ENCODE measurements around the gene ELAVL3. TPM values are rescaled to one million over a fixed set of nuclear protein-coding genes. Genes with fewer than 3 reads are reported as not detected.
"Not testable (repeated sequence)": the region's sequence is repeated elsewhere in the genome, so short reads cannot be mapped to it uniquely, and the experiment has no call there.

Gene ELAVL3
- total and polyA plus RNA-seq, 8 donors, result 0.04 to 0.31 (median 0.16) TPM; not detected in 1

DNA sequence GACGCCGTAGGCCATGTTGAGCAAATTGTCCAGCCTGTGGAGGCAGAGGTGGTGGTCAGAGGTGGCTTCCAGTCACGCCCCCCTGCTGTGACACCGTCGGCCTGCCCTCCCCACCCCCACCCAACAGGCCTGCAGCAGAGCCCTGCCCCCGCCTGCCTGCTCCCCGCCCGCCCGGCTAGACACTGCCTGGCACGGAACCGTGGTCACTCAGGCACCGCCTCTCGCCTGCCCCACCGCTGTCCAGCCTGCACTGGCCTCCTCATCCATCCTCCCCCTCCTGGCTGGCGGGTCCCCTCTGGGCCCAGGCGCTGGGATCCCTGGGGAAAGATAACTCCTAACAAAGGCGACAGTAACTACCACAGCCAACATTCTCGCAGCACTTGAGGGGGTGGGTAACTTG, 23.7 kb downstream of the ELAVL3 start:
- peak in 1 of 4 donors; percentile 76 for DNase-seq
- ATAC-seq, result no peak
- Histone ChIP-seq H3K9me3 (no peaks in the 10 kb centered on the region), H3K27ac (no peak overlapping the region), H3K4me1 (no peaks in the 10 kb centered on the region), H3K27me3 (peaks cover 0 to 43% of the 10 kb centered on the region in 2 donors), H3K4me3 (no peak overlapping the region), H3K36me3 (no peaks in the 10 kb centered on the region)
- no peak for TF ChIP-seq CTCF (IDR thresholded peaks at IDR 0.05)
- intact Hi-C loops (cut with DNase I), result no loop called here

- peaks cover 0 to 43% of the 10 kb centered on the region in 2 donors for H3K27me3 ChIP-seq
- no peak overlapping the region for H3K27ac ChIP-seq
- no peak for ATAC-seq
- H3K4me3 ChIP-seq, result no peak overlapping the region
- TF ChIP-seq CTCF (IDR thresholded peaks at IDR 0.05), result no peak
- H3K36me3 ChIP-seq, result no peaks in the 10 kb centered on the region
- H3K9me3 ChIP-seq, result no peaks in the 10 kb centered on the region
- H3K4me1 ChIP-seq, result no peaks in the 10 kb centered on the region
- intact Hi-C loops (cut with DNase I), result no loop called here
- DNase-seq, result no peak
These were observed 24.2 kb downstream of the ELAVL3 start for GRCh38 chr19:11456659-11457058.

DNA sequence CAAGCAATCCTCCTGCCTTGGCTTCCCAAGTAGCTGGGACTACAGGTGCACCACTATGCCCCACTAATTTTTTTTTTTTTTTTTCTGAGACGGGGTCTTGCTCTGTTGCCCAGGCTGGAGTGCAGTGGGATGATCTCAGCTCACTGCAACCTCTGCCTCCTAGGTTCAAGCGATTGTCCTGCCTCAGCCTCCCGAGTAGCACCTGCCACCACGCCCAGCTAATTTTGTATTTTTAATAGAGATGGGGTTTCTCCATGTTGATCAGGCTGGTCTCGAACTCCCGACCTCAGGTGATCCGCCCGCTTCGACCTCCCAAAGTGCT, 25.7 kb downstream of the ELAVL3 start:
- H3K36me3 ChIP-seq, result peaks cover 0 to 10% of the 10 kb centered on the region in 2 donors
- ATAC-seq; DNase-seq; H3K4me1 ChIP-seq; H3K9me3 ChIP-seq; H3K4me3 ChIP-seq; H3K27ac ChIP-seq; intact Hi-C loops (cut with DNase I): not testable (repeated sequence)
- peaks cover 0 to 37% of the 10 kb centered on the region in 2 donors for H3K27me3 ChIP-seq

DNA sequence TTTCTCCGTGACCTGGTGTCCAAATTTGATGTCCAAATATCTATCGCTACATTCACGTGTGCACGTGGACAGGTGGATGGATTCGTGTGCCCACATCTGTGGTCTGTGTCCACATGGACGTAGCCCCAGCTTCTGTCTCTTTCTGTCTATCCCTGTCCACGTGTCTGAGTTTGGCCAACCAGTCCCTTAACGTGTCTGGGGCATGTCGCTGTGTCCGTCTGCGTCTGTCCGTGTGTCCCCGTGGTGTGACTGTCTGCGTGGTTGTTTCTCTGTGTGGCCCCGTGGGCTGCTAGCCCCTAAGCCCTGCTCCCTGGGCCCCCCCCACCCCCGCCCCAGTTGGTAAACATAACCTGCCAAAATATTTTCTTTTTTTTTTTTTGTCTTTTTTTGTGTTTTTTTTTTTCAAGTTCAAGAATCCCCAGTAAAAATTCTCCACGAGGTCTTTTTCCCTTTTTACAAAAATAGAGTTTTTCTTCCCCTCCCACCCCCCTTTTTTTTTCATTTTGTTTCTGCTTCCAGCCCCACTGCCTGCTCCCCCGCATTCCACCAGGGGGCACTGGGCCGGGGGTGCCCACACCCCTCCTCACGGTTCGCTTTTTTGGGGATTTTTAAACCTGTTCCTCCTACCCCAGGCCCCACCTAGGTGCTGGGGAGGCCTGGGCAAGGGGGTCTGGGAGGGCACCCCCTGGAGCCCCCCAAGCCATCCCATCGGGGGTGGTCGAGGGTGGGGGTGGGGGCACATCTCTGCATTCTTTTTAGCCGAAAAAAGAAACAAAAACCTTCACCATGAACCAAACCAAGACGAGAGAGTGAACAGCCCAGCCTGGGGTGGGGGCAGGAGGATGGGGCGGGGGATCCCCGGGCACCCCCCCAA, 27.1 kb downstream of the ELAVL3 start:
- Histone ChIP-seq H3K9me3 (no peaks in the 10 kb centered on the region), H3K4me3 (no peak overlapping the region), H3K36me3 (peaks cover 0 to 25% of the 10 kb centered on the region in 2 donors), H3K27ac (no peak overlapping the region), H3K4me1 (no peaks in the 10 kb centered on the region), H3K27me3 (peaks cover 0 to 25% of the 10 kb centered on the region in 2 donors)
- ATAC-seq (no peak), DNase-seq (no peak)
- intact Hi-C loops (cut with DNase I), result no loop called here
- no peak for TF ChIP-seq CTCF (IDR thresholded peaks at IDR 0.05)

DNA sequence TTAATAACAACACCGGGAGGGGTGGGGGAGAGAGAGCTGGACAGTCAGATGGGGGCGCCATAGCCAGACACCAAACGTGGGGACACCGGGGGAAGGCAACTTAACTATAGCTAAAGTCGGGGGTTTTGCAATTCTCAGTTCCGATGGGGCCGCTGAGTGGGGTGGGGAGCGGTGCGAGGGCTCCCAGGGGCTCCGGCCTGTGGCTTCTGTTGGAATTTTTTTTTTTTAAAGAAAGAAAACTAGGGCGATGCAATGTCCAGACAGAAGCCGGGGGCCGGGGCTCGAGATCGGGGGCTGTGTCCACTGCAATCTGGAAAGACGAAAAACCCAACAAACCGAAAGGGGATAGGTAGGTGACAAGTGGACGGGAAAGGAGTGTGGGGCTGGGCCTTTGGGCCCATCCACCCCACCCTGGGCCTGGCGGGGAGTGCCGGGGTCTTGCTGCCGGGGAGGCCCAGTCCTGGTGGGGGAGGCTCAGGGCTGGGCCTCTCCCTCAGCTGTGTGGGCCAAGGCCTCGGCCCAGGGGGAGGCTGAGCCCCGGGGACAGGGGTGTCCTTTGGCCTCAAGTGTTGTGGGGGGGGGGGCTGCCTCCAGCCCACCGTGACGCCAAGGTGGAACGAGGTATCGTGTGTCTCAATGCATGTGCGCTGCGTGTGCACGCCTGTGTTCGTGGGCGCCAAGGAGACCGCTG, 28.1 kb downstream of the ELAVL3 start:
- no peak overlapping the region for H3K27ac ChIP-seq
- H3K36me3 ChIP-seq, result peaks cover 0 to 34% of the 10 kb centered on the region in 2 donors
- intact Hi-C loops (cut with DNase I), result no loop called here
- H3K4me3 ChIP-seq, result no peak overlapping the region
- no peaks in the 10 kb centered on the region for H3K4me1 ChIP-seq
- H3K9me3 ChIP-seq, result no peaks in the 10 kb centered on the region
- no peak for ATAC-seq
- no peak for DNase-seq
- H3K27me3 ChIP-seq, result peaks cover 0 to 19% of the 10 kb centered on the region in 2 donors
- TF ChIP-seq CTCF (IDR thresholded peaks at IDR 0.05), result no peak

All from left lung (tissue), 10 donors.